ENCODE results near the gene CARMIL1. TPM values are rescaled to one million over a fixed set of nuclear protein-coding genes. Genes with fewer than 3 reads are reported as not detected.

Gene CARMIL1

Small RNA genes within 50 kb of the gene (small RNA-seq; reads per million reads assigned to genes)
- gene RF00019 (ENCODE audit: low read depth) (not detected), gene RNU6-987P (ENCODE audit: low read depth) (not detected)
